ENCODE measurements around the gene DISC1.

DNA sequence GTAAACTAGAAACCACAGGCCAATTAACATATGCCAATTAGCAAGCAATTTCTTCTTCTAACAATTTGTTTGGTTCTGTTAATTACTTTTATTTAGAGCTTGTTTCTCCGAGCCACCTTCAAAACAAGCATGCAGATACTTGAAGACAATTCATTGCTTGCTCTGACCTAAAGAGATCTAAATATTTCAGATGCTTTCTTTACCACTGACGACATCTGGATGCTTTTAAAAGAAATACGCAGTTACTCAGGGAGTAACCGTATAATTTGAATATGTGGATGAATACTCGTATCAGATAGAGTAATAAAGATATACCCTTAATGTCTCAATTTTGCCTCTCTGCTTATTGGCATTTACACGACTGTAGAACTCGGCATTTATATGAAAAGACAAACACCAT, 390.0 kb downstream of the DISC1 start:
- TF ChIP-seq, protein P1, sequence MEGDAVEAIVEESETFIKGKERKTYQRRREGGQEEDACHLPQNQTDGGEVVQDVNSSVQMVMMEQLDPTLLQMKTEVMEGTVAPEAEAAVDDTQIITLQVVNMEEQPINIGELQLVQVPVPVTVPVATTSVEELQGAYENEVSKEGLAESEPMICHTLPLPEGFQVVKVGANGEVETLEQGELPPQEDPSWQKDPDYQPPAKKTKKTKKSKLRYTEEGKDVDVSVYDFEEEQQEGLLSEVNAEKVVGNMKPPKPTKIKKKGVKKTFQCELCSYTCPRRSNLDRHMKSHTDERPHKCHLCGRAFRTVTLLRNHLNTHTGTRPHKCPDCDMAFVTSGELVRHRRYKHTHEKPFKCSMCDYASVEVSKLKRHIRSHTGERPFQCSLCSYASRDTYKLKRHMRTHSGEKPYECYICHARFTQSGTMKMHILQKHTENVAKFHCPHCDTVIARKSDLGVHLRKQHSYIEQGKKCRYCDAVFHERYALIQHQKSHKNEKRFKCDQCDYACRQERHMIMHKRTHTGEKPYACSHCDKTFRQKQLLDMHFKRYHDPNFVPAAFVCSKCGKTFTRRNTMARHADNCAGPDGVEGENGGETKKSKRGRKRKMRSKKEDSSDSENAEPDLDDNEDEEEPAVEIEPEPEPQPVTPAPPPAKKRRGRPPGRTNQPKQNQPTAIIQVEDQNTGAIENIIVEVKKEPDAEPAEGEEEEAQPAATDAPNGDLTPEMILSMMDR (IDR thresholded peaks at IDR 0.05) = no peak
- TF ChIP-seq POLR2AphosphoS5 (IDR thresholded peaks at IDR 0.05) = no peak
